HCT116 (cell line): Measurements from ENCODE around the gene ANXA2. TPM values are rescaled to one million over a fixed set of nuclear protein-coding genes. Genes with fewer than 3 reads are reported as not detected.

Experiments
- ATAC-seq: fragments of 200-7000 bp; cut with Tn5 transposase; 2 replicates; pipeline ENCODE4 v1.9.1; 2020; ENCODE audit warnings: mild to moderate bottlenecking, moderate library complexity
- BruUV-seq: library from RNA; stranded (reverse); fragments of 400-500 nt; replicated peaks from 2 replicates; lab custom pipeline; 2021; lab: Mats Ljungman, UMichigan
- CTCF ChIA-PET: fragments of 300-600 bp; sonication (Branson Sonifier 250); formaldehyde crosslinking; loops from one replicate; lab custom pipeline; 2021; ENCODE audit warnings: antibody characterized with exemption; lab: Charles Lee
- POLR2A ChIA-PET: fragments of 300-600, 350-600 bp; sonication (Branson Sonifier 250); formaldehyde crosslinking; loops from one replicate; lab custom pipeline; 2021; ENCODE audit warnings: antibody characterized with exemption; lab: Charles Lee
- RAD21 ChIA-PET, 2 experiments: fragments of 300-600 bp; sonication (Branson Sonifier 250); formaldehyde crosslinking; loops; one replicate each; lab custom pipeline; 2023; ENCODE audit warnings: low total read pairs in 2 of 2; ENCODE audit not compliant: uncharacterized antibody in 2 of 2, unreplicated experiment in 2 of 2, low non-redundant PET in 1 of 2; lab: Charles Lee
- DNase-seq: peaks from one replicate; pipeline ENCODE4 v3.0.0-alpha.2; 2010; ENCODE audit warnings: low read depth, low spot score
- H2AFZ ChIP-seq: fragments of 200-600 bp; shearing (Covaris generic), sonication (generic); 2 replicates; pipeline ENCODE4 v1.6.1; 2017; ENCODE audit warnings: low read depth, mixed run types, mixed read lengths, antibody characterized with exemption, low read length; ENCODE audit not compliant: poor library complexity, severe bottlenecking
- H3K27ac ChIP-seq: 2 replicates; pipeline ENCODE4 v1.5.1; 2012; ENCODE audit warnings: low read depth, low read length
- H3K27me3 ChIP-seq: fragments of 200-600 bp; sonication (generic); 2 replicates; pipeline ENCODE4 v1.6.1; 2016; ENCODE audit warnings: mixed run types, low read length, mixed read lengths; ENCODE audit not compliant: insufficient read depth
- H3K36me3 ChIP-seq, 2 experiments: fragments of 200-500 bp in 1 of 2; fragments of 200-600 bp in 1 of 2; sonication (Bioruptor generic) in 1 of 2; sonication (generic) in 1 of 2; 2 replicates each; pipeline versions ENCODE4 v1.5.1 to v1.6.1; 2014 to 2016; ENCODE audit warnings: low read length in 2 of 2, inconsistent platforms in 1 of 2, mixed read lengths in 1 of 2, mixed run types in 1 of 2; ENCODE audit not compliant: insufficient read depth in 2 of 2, control insufficient read depth in 1 of 2
- H3K4me1 ChIP-seq, 2 experiments: fragments of 200-600 bp in 1 of 2; sonication (generic) in 1 of 2; 2 replicates each; pipeline versions ENCODE4 v1.5.1 to v1.6.1; 2012 to 2017; ENCODE audit warnings: low read length in 2 of 2, inconsistent platforms in 1 of 2, mild to moderate bottlenecking in 1 of 2, mixed read lengths in 1 of 2, mixed run types in 1 of 2, moderate library complexity in 1 of 2; ENCODE audit not compliant: insufficient read depth in 2 of 2, control insufficient read depth in 1 of 2
- H3K4me2 ChIP-seq: fragments of 200-600 bp; sonication (generic); 2 replicates; pipeline ENCODE4 v1.6.1; 2017; ENCODE audit warnings: mixed run types, low read length, mixed read lengths
- H3K4me3 ChIP-seq, 2 experiments: fragments of 200-600 bp in 1 of 2; sonication (generic) in 1 of 2; replicated peaks in 1 of 2; 2 replicates each; pipeline ENCODE4 v1.5.1; 2011 to 2016; ENCODE audit warnings: low read length in 2 of 2, control low read depth in 1 of 2, low read depth in 1 of 2, mild to moderate bottlenecking in 1 of 2, mixed read lengths in 1 of 2, mixed run types in 1 of 2
- H3K79me2 ChIP-seq: fragments of 200-600 bp; sonication (generic); 2 replicates; pipeline ENCODE4 v1.6.1; 2017; ENCODE audit warnings: mild to moderate bottlenecking, mixed run types, low read length, moderate library complexity, mixed read lengths; ENCODE audit not compliant: insufficient read depth
- H3K9ac ChIP-seq: fragments of 200-600 bp; sonication (generic); 2 replicates; pipeline ENCODE4 v1.6.1; 2016; ENCODE audit warnings: low read length, mixed read lengths
- H3K9me2 ChIP-seq: fragments of 200-600 bp; sonication (generic), shearing (Covaris generic); 2 replicates; pipeline ENCODE4 v1.6.1; 2017; ENCODE audit warnings: mixed run types, mild to moderate bottlenecking, moderate library complexity; ENCODE audit not compliant: insufficient read depth
- H3K9me3 ChIP-seq, 2 experiments: fragments of 200-500 bp in 1 of 2; fragments of 200-600 bp in 1 of 2; sonication (Bioruptor generic) in 1 of 2; sonication (generic) in 1 of 2; 2 replicates each; pipeline ENCODE4 v1.6.1; 2014 to 2017; ENCODE audit warnings: low read length in 2 of 2, mixed read lengths in 2 of 2, inconsistent platforms in 1 of 2, low read depth in 1 of 2, mild to moderate bottlenecking in 1 of 2, mixed run types in 1 of 2, moderate library complexity in 1 of 2; ENCODE audit not compliant: control insufficient read depth in 1 of 2, insufficient read depth in 1 of 2
- H4K20me1 ChIP-seq: fragments of 200-600 bp; sonication (generic), shearing (Covaris generic); 2 replicates; pipeline ENCODE4 v1.6.1; 2017; ENCODE audit warnings: mixed run types, mild to moderate bottlenecking, moderate library complexity; ENCODE audit not compliant: insufficient read depth
- ATF3 ChIP-seq: IDR thresholded peaks from 2 replicates; pipeline ENCODE4 v1.6.1; 2012
- CBX3 ChIP-seq: IDR thresholded peaks from 2 replicates; pipeline ENCODE4 v1.6.1; 2012; ENCODE audit warnings: low read depth
- CEBPB ChIP-seq: IDR thresholded peaks from 2 replicates; pipeline ENCODE4 v1.6.1; 2012; ENCODE audit warnings: low read depth
- EGR1 ChIP-seq: IDR thresholded peaks from 2 replicates; pipeline ENCODE4 v1.6.1; 2012; ENCODE audit warnings: low read depth
- ELF1 ChIP-seq: IDR thresholded peaks from 2 replicates; pipeline ENCODE4 v1.6.1; 2012; ENCODE audit warnings: low read depth, borderline replicate concordance
- EZH2 ChIP-seq: fragments of 200-600 bp; sonication (generic); IDR thresholded peaks from 2 replicates; pipeline ENCODE4 v1.6.1; 2017; ENCODE audit warnings: antibody characterized with exemption, mixed run types
- EZH2phosphoT487 ChIP-seq: fragments of 200-600 bp; IDR thresholded peaks from 2 replicates; pipeline ENCODE4 v1.6.1; 2018; ENCODE audit warnings: antibody characterized with exemption, borderline replicate concordance
- MAX ChIP-seq: IDR thresholded peaks from 2 replicates; pipeline ENCODE4 v1.6.1; 2012
- POLR2A ChIP-seq: IDR thresholded peaks from 2 replicates; pipeline ENCODE4 v1.7.0; 2011; ENCODE audit warnings: borderline replicate concordance; ENCODE audit not compliant: insufficient read depth, insufficient read length; ENCODE audit errors: extremely low read depth
- POLR2AphosphoS5 ChIP-seq: IDR thresholded peaks from 2 replicates; pipeline ENCODE4 v1.6.1; 2011; ENCODE audit warnings: mild to moderate bottlenecking, low read depth, low read length, moderate library complexity
- REST ChIP-seq: IDR thresholded peaks from 2 replicates; pipeline ENCODE4 v1.6.1; 2012; ENCODE audit warnings: low read depth
- TCF7L2 ChIP-seq: IDR thresholded peaks from 2 replicates; pipeline ENCODE4 v1.7.0; 2011; ENCODE audit warnings: borderline replicate concordance, inconsistent platforms; ENCODE audit not compliant: insufficient read depth, insufficient read length; ENCODE audit errors: extremely low read depth
- YY1 ChIP-seq: IDR thresholded peaks from 2 replicates; pipeline ENCODE4 v1.6.1; 2011; ENCODE audit warnings: low read length, low read depth, moderate library complexity, mild to moderate bottlenecking; ENCODE audit not compliant: insufficient replicate concordance; ENCODE audit errors: extremely low read depth
- ZBTB33 ChIP-seq: IDR thresholded peaks from 2 replicates; pipeline ENCODE4 v1.6.1; 2011; ENCODE audit warnings: mild to moderate bottlenecking, low read length, moderate library complexity; ENCODE audit not compliant: insufficient replicate concordance; ENCODE audit errors: extremely low read depth
- ZFX ChIP-seq: fragments of 450-650 bp; IDR thresholded peaks from 2 replicates; pipeline ENCODE4 v1.6.1; 2017
- ZNF274 ChIP-seq: fragments of 200-500 bp; sonication (Bioruptor generic); IDR thresholded peaks from 2 replicates; pipeline ENCODE4 v1.6.1; 2014; ENCODE audit warnings: mild to moderate bottlenecking, low read depth, low read length, inconsistent platforms
- intact Hi-C: fragments of 100-400 bp; cut with micrococcal nuclease; formaldehyde crosslinking; loops from 2 replicates; pipeline ENCODE4 v1.10.0; 2022
- total RNA-seq: library from RNA; stranded (reverse); gene quantifications from one replicate; pipeline ENCODE4 v1.2.1, GENCODE V29; 2021; ENCODE audit not compliant: unreplicated experiment
- TF ChIP-seq, protein P1 (sequence below), 3 experiments: fragments of 200-600 bp in 1 of 3; sonication (generic) in 1 of 3; IDR thresholded peaks in 2 of 3; conservative IDR thresholded peaks in 1 of 3; 2 replicates each; pipeline ENCODE4 v1.5.1; 2012 to 2017; ENCODE audit warnings: low read depth in 2 of 3, low read length in 2 of 3, antibody characterized with exemption in 1 of 3, borderline replicate concordance in 1 of 3, control low read depth in 1 of 3, mild to moderate bottlenecking in 1 of 3, mixed read lengths in 1 of 3, mixed run types in 1 of 3, moderate library complexity in 1 of 3; ENCODE audit not compliant: insufficient read depth in 1 of 3

Gene ANXA2
- total RNA-seq, 1 experiment from 2014 or later: 1,298 TPM

DNA sequence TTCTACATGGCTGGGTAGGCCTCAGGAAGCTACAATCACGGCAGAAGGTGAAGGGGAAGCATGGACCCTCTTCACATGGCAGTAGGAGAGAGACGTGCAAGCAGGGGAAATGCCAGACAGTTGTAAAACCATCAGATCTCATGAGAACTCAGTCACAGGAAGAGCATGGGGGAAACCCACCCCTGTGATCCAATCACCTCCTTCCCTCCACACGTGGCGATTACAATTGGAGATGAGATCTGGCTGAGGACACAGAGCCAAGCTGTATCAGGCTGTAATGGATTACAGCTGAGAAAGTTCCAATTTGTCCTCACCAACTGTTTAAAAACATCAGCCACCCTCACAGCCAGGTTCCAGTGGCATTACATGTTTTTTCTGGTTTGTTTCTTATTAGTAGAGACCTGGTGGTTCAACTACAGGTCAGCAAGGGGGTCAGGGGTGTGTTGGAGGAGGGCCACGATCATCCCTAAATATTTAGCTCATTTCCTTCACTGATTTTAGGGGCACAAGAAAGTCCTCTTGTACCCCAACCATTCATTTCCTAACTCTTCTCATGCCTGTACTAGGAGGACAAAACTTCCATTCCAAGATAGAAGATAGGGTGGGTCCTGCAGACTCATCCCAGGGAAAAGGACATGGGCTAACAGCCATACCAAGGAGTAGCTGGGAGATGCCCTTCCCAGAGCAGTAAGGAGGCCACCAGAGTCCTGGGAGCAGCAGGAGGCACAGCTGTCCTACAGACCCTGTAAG, 54.4 kb downstream of the ANXA2 start:
- no TSS peak for BruUV-seq
- H4K20me1 ChIP-seq: peaks cover 3% of the 10 kb centered on the region; the same call in 1 of the 2 replicates
- peak; percentile 13; the same call in 1 of the 2 replicates for ATAC-seq
- TF ChIP-seq TCF7L2 (no peak), MAX (no peak), ZNF274 (no peak), REST (no peak), CEBPB (no peak), EZH2phosphoT487 (no peak), CBX3 (no peak), YY1 (no peak), EGR1 (no peak), EZH2 (no peak), ELF1 (no peak), POLR2A (no peak), ZFX (no peak), ZBTB33 (no peak), ATF3 (no peak), POLR2AphosphoS5 (no peak)
- TF ChIP-seq, protein P1, sequence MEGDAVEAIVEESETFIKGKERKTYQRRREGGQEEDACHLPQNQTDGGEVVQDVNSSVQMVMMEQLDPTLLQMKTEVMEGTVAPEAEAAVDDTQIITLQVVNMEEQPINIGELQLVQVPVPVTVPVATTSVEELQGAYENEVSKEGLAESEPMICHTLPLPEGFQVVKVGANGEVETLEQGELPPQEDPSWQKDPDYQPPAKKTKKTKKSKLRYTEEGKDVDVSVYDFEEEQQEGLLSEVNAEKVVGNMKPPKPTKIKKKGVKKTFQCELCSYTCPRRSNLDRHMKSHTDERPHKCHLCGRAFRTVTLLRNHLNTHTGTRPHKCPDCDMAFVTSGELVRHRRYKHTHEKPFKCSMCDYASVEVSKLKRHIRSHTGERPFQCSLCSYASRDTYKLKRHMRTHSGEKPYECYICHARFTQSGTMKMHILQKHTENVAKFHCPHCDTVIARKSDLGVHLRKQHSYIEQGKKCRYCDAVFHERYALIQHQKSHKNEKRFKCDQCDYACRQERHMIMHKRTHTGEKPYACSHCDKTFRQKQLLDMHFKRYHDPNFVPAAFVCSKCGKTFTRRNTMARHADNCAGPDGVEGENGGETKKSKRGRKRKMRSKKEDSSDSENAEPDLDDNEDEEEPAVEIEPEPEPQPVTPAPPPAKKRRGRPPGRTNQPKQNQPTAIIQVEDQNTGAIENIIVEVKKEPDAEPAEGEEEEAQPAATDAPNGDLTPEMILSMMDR (IDR thresholded peaks at IDR 0.05 in 2 of 3, conservative IDR thresholded peaks at IDR 0.05 in 1 of 3; ENCODE audit: borderline replicate concordance in 1 of 3, insufficient read depth in 1 of 3, low read depth in 2 of 3, low read length in 2 of 3): no peak
- TF ChIP-seq, all 23 proteins: peak for 0
- H3K9me3 ChIP-seq: no peaks in the 10 kb centered on the region
- H3K27me3 ChIP-seq: no peaks in the 10 kb centered on the region
- no peaks in the 10 kb centered on the region for H3K79me2 ChIP-seq
- H3K4me1 ChIP-seq: no peaks in the 10 kb centered on the region
- intact Hi-C loops: no loop called here
- RAD21 ChIA-PET: no interaction called here
- no peak overlapping the region for H2AFZ ChIP-seq
- H3K9ac ChIP-seq: no peak overlapping the region
- no peaks in the 10 kb centered on the region for H3K9me2 ChIP-seq
- POLR2A ChIA-PET: no interaction called here
- no peak overlapping the region for H3K4me2 ChIP-seq
- H3K36me3 ChIP-seq: peaks cover 24 to 29% of the 10 kb centered on the region in 2 experiments; a peak in 3 of 4 replicates
- DNase-seq: no peak
- CTCF ChIA-PET: interaction anchor here (0.9 to 1.2 kb wide), 5 partner anchors 15 to 619 kb away, joined by 3 to 4 read pairs (median 3); no protein-coding TSS in a partner anchor
- no peak overlapping the region for H3K27ac ChIP-seq
- H3K4me3 ChIP-seq: no peak overlapping the region
